ENCODE measurements around the gene RSPH1. TPM values are rescaled to one million over a fixed set of nuclear protein-coding genes. Genes with fewer than 3 reads are reported as not detected.

The RSPH1 gene
- total and polyA plus RNA-seq, 12 donors, result 0.13 to 5.8 (median 0.87) TPM; not detected in 2

- H3K27me3 ChIP-seq, result no peaks in the 10 kb centered on the region
- WGBS, 4 donors, result 69 to 78% (median 72%) methylated on average over 10 to 11 of the region's 11 CpGs
- DNase-seq, result peak in 1 of 7 donors; percentile 16
- H3K4me1 ChIP-seq (replicated peaks in 1 of 2), result peaks cover 0 to 5% of the 10 kb centered on the region in 2 donors
- TF ChIP-seq POLR2A (IDR thresholded peaks at IDR 0.05) (no peak), CTCF (IDR thresholded peaks at IDR 0.05) (no peak)
- H3K27ac ChIP-seq, result no peak overlapping the region
- intact Hi-C loops (cut with DNase I), result no loop called here
- no peaks in the 10 kb centered on the region for H3K36me3 ChIP-seq (replicated peaks in 1 of 2)
- no peak overlapping the region for H3K4me3 ChIP-seq
- no peaks in the 10 kb centered on the region for H3K9me3 ChIP-seq (replicated peaks in 1 of 3)
Measured at GRCh38 chr21:42509244-42509643, 13.2 kb upstream of the RSPH1 start.

GRCh38 chr21:42508371-42508770 lies 12.3 kb upstream of the RSPH1 start:
- no peak for TF ChIP-seq POLR2A (IDR thresholded peaks at IDR 0.05)
- Histone ChIP-seq H3K9me3 (replicated peaks in 1 of 3) (no peaks in the 10 kb centered on the region), H3K27me3 (no peaks in the 10 kb centered on the region), H3K27ac (no peak overlapping the region), H3K36me3 (replicated peaks in 1 of 2) (no peaks in the 10 kb centered on the region), H3K4me3 (no peak overlapping the region), H3K4me1 (replicated peaks in 1 of 2) (peaks cover 0 to 5% of the 10 kb centered on the region in 2 donors)
- DNase-seq, result no peak
- intact Hi-C loops (cut with DNase I), result no loop called here
- WGBS, 4 donors, result 87 to 93% (median 90%) methylated on average over 2 of the region's 2 CpGs

GRCh38 chr21:42507418-42507817 lies 11.4 kb upstream of the RSPH1 start:
- Histone ChIP-seq H3K27ac (no peak overlapping the region), H3K4me1 (replicated peaks in 1 of 2) (no peaks in the 10 kb centered on the region), H3K27me3 (no peaks in the 10 kb centered on the region), H3K9me3 (replicated peaks in 1 of 3) (no peaks in the 10 kb centered on the region), H3K4me3 (no peak overlapping the region), H3K36me3 (replicated peaks in 1 of 2) (no peaks in the 10 kb centered on the region)
- TF ChIP-seq POLR2A (IDR thresholded peaks at IDR 0.05), result no peak
- TF ChIP-seq CTCF (IDR thresholded peaks at IDR 0.05), result no peak
- intact Hi-C loops (cut with DNase I), result no loop called here
- WGBS, 4 donors, result 92 to 98% (median 95%) methylated on average over 4 of the region's 4 CpGs
- peak in 1 of 7 donors; percentile 4 for DNase-seq

GRCh38 chr21:42505090-42505726 lies 9.2 kb upstream of the RSPH1 start:
- Histone ChIP-seq H3K4me1 (replicated peaks in 1 of 2) (no peaks in the 10 kb centered on the region), H3K27me3 (no peaks in the 10 kb centered on the region), H3K36me3 (replicated peaks in 1 of 2) (no peaks in the 10 kb centered on the region), H3K9me3 (replicated peaks in 1 of 3) (no peaks in the 10 kb centered on the region), H3K4me3 (no peak overlapping the region), H3K27ac (no peak overlapping the region)
- DNase-seq, result peak in 1 of 7 donors; percentile 9
- 59 to 69% (median 68%) methylated on average over 3 of the region's 3 CpGs for WGBS, 4 donors
- TF ChIP-seq CTCF (IDR thresholded peaks at IDR 0.05) (no peak), POLR2A (IDR thresholded peaks at IDR 0.05) (no peak)
- intact Hi-C loops (cut with DNase I), result no loop called here

- no peak overlapping the region for H3K27ac ChIP-seq
- H3K4me1 ChIP-seq (replicated peaks in 1 of 2), result no peaks in the 10 kb centered on the region
- intact Hi-C loops (cut with DNase I), result no loop called here
- H3K36me3 ChIP-seq (replicated peaks in 1 of 2), result no peaks in the 10 kb centered on the region
- TF ChIP-seq POLR2A (IDR thresholded peaks at IDR 0.05) (no peak), CTCF (IDR thresholded peaks at IDR 0.05) (no peak)
- no peaks in the 10 kb centered on the region for H3K9me3 ChIP-seq (replicated peaks in 1 of 3)
- H3K4me3 ChIP-seq, result no peak overlapping the region
- DNase-seq, result peak in 1 of 7 donors; percentile 5
- no peaks in the 10 kb centered on the region for H3K27me3 ChIP-seq
- WGBS, 4 donors, result 73 to 82% (median 79%) methylated on average over 4 of the region's 4 CpGs
Measured at GRCh38 chr21:42503711-42504110, 7.7 kb upstream of the RSPH1 start.
